Measurements from ENCODE around the gene CBR3.

The CBR3 gene

GRCh38 chr21:36188937-36189336 lies 54.1 kb downstream of the CBR3 start:
- no peak for TF ChIP-seq ZFX (IDR thresholded peaks at IDR 0.05)
- no peak for TF ChIP-seq CTCF (conservative IDR thresholded peaks at IDR 0.05)
- H3K27ac ChIP-seq, result peak overlapping the region; percentile 94

GRCh38 chr21:36190736-36191135 lies 55.9 kb downstream of the CBR3 start:
- no peak for TF ChIP-seq ZFX (IDR thresholded peaks at IDR 0.05)
- TF ChIP-seq CTCF (conservative IDR thresholded peaks at IDR 0.05), result no peak
- H3K27ac ChIP-seq, result peak overlapping the region; percentile 94

- H3K27ac ChIP-seq, result no peak overlapping the region; the same call in 1 of the 2 replicates
- TF ChIP-seq ZFX (IDR thresholded peaks at IDR 0.05), result no peak
- TF ChIP-seq CTCF (conservative IDR thresholded peaks at IDR 0.05), result no peak
Measured at GRCh38 chr21:36193200-36193599, 58.3 kb downstream of the CBR3 start.

GRCh38 chr21:36194024-36194423 lies 59.1 kb downstream of the CBR3 start:
- no peak overlapping the region for H3K27ac ChIP-seq
- TF ChIP-seq CTCF (conservative IDR thresholded peaks at IDR 0.05), result no peak

GRCh38 chr21:36195613-36196012 lies 60.7 kb downstream of the CBR3 start:
- TF ChIP-seq CTCF (conservative IDR thresholded peaks at IDR 0.05), result no peak
- TF ChIP-seq ZFX (IDR thresholded peaks at IDR 0.05), result no peak
- H3K27ac ChIP-seq, result no peak overlapping the region
